MV-4-11 (cell line): ENCODE measurements around the gene ADCY10.
"Not testable (repeated sequence)": the region's sequence is repeated elsewhere in the genome, so short reads cannot be mapped to it uniquely, and the experiment has no call there.

Experiments used
- DNase-seq: peaks from one replicate; lab custom pipeline; 2025; lab: John Stamatoyannopoulos, UW

The ADCY10 gene

GRCh38 chr1:167860231-167860923 lies 53.6 kb downstream of the ADCY10 start:
- DNase-seq = no peak

DNA sequence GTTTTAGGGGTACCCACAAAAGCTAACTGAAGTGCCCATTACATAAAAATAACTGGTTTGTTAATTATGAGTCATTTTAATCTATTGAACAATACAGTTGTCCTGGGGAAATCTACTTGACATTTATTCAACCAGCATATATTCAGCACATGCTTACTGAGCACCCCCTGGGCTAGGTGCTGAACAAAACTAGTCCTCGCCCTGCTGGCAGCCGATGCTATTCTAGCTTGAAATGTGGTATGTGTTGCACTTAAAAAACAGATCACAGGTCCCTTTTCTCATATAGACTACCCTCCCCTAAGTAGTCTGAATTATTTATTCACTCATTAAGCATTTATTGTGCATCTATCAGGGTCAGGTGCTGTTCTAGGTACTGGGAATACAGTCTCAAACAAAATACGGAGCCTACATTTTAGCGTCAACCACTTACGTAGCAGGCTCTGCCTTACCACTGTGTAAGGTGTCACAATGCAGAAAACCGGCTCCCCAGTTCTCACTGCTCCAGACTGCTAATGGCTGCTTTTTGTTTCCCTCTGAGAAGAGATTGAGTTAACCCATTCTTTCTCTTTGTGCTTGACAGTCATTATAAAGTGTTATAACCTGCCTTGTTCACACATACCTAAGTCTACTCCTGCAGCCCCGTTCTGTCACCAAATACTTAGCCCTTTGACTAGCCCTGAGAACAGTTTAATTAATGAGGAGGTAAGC lies 57.1 kb downstream of the ADCY10 start:
- DNase-seq = no peak

GRCh38 chr1:167854184-167854583 lies 59.8 kb downstream of the ADCY10 start:
- DNase-seq = no peak

DNA sequence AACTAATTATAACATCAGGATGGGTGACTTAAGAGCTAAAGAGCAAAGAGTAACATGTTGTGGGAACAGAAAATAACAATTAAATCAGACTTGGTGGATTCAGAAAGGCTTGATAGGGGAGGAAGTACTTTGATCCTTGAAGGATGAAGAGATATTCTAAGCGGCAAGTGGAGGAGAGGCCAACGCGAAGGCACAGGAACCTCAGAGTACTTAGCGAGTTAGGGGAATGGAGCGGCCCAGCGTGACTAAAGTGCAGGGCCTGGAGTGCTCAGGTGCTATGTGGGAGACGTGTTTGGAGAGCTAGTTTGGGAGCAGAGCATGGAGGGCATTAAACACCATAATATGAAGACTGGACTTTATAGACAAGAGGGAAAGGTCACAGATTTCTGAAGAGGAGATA lies 64.3 kb downstream of the ADCY10 start:
- DNase-seq = no peak

GRCh38 chr1:167842872-167843271 lies 71.1 kb downstream of the ADCY10 start:
- DNase-seq = no peak

- DNase-seq = no peak
Observed at GRCh38 chr1:167841530-167841929, 72.4 kb downstream of the ADCY10 start.

DNA sequence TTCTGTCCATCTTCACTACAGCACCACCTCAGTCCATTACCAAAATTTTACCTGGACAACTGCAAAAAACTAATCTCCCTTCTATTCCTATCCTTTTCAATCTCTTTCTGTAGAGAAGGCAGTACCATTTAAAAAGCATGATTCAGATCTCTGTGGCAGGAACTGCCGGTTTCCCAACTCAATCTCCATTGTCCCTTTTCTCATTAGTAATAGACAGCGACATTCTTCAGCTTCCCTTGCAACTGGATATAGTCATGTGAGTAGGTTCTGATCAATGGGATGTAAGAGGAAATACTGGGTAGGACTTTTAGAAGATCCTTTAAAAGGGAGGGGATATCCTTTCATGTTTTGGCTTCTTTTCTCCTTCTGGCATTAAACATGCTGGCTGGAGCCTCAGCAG lies 74.9 kb downstream of the ADCY10 start:
- no peak for DNase-seq

DNA sequence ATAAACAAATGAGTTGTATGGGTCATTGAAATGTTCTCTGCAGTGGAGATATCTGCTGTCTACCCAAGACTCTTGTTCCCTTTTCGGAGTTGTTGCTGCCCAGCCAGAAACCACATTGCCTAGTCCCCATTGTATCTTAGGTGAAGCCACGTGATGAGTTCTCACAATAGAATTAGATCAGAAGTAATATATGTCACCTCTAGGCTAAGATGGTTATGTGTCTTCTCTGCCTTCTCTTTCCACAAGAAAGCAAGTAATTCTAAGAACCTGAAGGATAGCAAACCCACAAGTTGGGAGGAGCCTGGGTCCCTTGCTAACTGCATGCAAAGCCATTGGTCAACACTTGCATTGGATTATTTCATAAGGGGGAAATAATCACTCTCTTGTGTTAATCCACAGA lies 76.6 kb downstream of the ADCY10 start:
- peak; percentile 45 for DNase-seq

- DNase-seq = no peak
Observed at GRCh38 chr1:167836197-167836596, 77.7 kb downstream of the ADCY10 start.

DNA sequence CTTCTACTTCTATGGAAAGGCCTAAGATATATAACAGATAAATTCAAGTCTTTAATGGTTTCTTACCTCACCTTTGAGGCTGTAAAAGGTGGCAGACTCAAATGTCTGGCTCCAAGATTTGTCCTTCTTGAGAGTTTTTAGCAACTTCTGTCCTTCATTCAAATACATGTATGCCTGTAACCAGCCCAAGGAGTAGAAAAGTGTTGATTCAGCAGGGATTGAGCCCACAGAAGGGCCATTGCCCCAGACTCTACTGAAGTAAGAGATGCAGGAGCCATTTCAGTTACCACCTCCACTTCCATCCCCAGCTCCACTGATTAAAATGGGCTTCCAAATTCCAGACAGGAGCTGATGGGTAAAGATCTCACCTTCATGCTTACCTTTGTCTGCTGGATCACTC lies 80.0 kb downstream of the ADCY10 start:
- DNase-seq = no peak

GRCh38 chr1:167832693-167833092 lies 81.2 kb downstream of the ADCY10 start:
- DNase-seq = no peak

DNA sequence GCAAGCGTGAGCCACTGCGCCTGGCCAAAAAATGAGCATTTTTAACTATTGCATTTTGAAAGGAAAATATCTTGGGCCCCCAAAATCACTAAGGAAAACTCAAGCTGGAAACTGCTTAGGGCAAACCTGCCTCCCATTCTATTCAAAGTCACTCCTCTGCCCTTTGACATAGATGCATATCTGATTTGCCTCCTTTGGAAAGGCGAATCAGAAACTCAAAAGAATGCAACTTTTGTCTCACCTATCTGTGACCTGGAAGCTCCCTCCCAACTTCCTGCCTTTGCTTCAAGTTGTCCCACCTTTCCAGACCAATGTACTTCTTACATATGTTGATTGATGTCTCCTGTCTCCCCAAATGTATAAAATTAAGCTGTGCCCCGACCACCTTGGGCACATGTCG lies 83.3 kb downstream of the ADCY10 start:
- not testable (repeated sequence) for DNase-seq

DNA sequence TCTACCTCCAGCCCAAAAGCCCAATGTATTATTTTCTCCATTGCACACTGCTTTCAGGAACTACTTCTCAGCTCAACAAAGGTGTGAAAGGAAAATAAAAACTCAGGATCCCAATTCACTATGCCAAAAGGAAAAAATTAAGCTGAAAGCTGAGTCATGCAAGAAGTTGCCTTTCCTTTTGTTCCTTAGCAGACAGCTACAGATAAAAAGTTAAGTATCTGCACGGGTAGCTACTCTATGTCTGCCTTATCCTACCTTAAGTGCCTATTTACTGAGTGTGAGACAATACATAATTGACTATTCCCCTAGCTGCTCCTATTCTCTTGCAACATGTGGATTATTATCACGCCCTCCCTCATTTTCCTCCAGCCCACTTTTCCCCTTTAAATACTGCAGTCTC lies 84.1 kb downstream of the ADCY10 start:
- DNase-seq = no peak

DNA sequence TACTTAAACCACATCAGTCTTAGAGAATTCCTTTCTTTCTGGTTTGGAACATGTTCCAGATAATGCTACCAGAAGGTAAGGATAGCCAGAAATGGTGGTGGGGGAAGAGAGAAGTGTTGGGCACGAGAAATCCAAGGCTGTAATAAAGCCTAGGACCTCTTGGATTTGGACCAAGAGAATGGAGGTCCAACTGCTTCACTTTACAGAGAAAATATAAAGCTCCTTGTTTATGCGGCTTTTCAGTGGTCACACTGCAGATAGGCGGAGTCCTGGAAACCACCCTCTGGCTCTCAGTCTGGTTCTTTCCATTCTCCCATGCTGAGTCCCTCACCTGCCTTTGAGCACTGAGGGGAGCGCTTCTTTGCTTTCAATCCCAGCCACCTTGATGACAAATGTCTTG lies 87.8 kb downstream of the ADCY10 start:
- no peak for DNase-seq

GRCh38 chr1:167825419-167826079 lies 88.4 kb downstream of the ADCY10 start:
- DNase-seq = no peak

- no peak for DNase-seq
Observed at GRCh38 chr1:167824163-167824794, 89.7 kb downstream of the ADCY10 start.

DNA sequence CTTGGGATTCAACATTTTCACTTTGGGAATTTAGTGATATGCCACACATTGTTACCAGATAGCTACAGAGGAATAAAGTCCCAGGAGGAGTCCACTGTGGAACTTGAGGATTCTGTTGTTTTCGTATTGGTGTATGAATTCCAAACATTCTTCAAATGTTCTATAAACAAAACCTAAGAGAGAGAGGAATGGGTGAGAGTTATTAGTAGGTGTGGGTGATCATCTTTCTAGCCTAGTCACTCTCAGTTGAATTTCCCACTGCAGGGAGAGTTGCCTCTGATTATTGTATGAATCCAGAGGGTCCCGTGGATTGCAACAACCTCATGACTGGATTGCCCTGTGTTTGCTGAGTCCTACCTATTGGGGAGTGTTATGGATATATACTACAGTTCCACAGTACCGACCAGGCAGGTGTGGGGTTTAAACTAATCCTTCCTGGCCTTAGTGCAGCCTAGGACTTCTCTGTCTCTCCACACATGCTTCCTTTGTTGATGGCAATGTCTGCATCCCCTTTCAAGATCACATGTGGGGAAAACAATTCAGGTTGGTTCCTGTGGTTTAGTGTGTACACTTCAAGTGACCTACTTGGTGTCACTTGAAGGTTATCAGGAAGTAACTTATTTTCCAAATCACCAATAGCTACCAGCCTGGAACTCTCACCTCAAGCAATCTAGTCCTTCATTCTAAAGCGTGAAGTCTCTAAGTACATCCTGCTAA lies 91.8 kb downstream of the ADCY10 start:
- DNase-seq = no peak

GRCh38 chr1:167821356-167821685 lies 92.6 kb downstream of the ADCY10 start:
- no peak for DNase-seq

GRCh38 chr1:167820684-167821355 lies 93.1 kb downstream of the ADCY10 start:
- DNase-seq = no peak

DNA sequence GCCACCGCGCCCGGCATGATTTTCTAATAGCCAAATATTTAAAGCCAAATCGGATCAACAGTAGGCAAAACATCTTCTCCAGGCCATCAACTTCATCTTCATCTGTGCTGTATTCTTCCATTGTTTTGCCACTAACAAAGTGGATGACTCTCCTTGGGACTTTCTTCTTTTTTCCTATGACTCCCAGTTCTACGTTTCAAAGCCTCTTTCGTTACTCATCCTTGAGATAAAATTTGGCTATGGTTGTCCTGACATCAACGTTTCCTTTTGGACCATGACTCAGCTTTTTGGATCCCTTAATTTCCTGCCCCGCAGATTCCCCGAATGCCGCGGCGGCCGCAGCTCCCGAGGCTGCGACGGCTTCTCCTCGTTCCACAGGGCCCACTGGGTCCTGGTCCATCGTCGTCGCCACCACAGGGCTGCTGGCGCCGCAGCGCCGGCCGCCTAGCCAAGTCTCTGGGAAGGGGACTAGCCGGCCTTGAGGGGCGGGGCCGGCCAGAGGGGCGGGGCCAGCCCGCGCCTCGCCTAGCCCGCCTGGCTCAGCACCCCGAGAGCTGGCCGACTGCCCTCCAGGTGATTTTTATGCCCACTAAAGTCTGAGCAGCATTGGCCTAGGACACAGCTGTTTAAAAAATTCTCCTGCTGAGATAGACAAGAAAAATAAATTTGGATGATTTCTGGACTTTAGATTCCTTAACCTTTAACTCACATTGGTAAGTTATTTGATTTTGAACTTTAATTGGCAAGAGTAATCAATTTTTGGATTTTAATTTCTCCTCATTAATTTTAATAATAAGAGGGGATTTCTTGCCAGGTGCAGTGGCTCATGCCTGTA lies 93.9 kb downstream of the ADCY10 start:
- peak; percentile 13 for DNase-seq

- no peak for DNase-seq
Observed at GRCh38 chr1:167815650-167816049, 98.3 kb downstream of the ADCY10 start.
